ENCODE measurements around the gene SDR42E2.

GRCh38 chr16:22177968-22178930, 15.9 kb downstream of the SDR42E2 start:
- TF ChIP-seq, protein P1, sequence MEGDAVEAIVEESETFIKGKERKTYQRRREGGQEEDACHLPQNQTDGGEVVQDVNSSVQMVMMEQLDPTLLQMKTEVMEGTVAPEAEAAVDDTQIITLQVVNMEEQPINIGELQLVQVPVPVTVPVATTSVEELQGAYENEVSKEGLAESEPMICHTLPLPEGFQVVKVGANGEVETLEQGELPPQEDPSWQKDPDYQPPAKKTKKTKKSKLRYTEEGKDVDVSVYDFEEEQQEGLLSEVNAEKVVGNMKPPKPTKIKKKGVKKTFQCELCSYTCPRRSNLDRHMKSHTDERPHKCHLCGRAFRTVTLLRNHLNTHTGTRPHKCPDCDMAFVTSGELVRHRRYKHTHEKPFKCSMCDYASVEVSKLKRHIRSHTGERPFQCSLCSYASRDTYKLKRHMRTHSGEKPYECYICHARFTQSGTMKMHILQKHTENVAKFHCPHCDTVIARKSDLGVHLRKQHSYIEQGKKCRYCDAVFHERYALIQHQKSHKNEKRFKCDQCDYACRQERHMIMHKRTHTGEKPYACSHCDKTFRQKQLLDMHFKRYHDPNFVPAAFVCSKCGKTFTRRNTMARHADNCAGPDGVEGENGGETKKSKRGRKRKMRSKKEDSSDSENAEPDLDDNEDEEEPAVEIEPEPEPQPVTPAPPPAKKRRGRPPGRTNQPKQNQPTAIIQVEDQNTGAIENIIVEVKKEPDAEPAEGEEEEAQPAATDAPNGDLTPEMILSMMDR (IDR thresholded peaks at IDR 0.05), result no peak
- TF ChIP-seq POLR2A (IDR thresholded peaks at IDR 0.05) (no peak), POLR2AphosphoS5 (IDR thresholded peaks at IDR 0.05) (no peak), EP300 (IDR thresholded peaks at IDR 0.05) (no peak)
